Natural killer cell (primary cell): ENCODE data around the gene STXBP6. TPM values are rescaled to one million over a fixed set of nuclear protein-coding genes. Genes with fewer than 3 reads are reported as not detected.

Experiments used
- ATAC-seq, 3 donors: fragments of 150-1000 bp in 2 of 3; fragments of 200-7000 bp in 1 of 3; cut with Tn5 transposase; 1 replicate in 1 of 3; 2 replicates in 2 of 3; pipeline ENCODE4 v1.10.0; 2021; ENCODE audit warnings: mild to moderate bottlenecking in 2 of 3, moderate library complexity in 2 of 3
- DNase-seq, 2 donors: peaks; one replicate each; pipeline versions ENCODE4 v3.0.0 to v3.0.0-alpha.2; 2013 to 2021; ENCODE audit warnings: mixed read lengths in 1 of 2
- H3K27ac ChIP-seq: one replicate; pipeline ENCODE4 v1.5.1; 2013; ENCODE audit warnings: mild to moderate bottlenecking, low read length
- H3K27me3 ChIP-seq: one replicate; pipeline ENCODE4 v1.6.1; 2013; ENCODE audit warnings: low read length; ENCODE audit not compliant: control insufficient read depth, insufficient read depth
- H3K36me3 ChIP-seq: one replicate; pipeline ENCODE4 v1.6.1; 2013; ENCODE audit warnings: low read length; ENCODE audit not compliant: control insufficient read depth, insufficient read depth
- H3K4me1 ChIP-seq: one replicate; pipeline ENCODE4 v1.6.1; 2013; ENCODE audit warnings: low read length; ENCODE audit not compliant: control insufficient read depth, insufficient read depth
- H3K4me3 ChIP-seq: one replicate; pipeline ENCODE4 v1.5.1; 2013; ENCODE audit warnings: low read length
- H3K9me3 ChIP-seq: one replicate; pipeline ENCODE4 v1.6.1; 2013; ENCODE audit warnings: low read length; ENCODE audit not compliant: control insufficient read depth, insufficient read depth
- H3K27ac Mint-ChIP-seq, 2 donors: one replicate each; pipeline ENCODE4 v1.8.0; 2022; ENCODE audit warnings: mild to moderate bottlenecking in 2 of 2, mixed read lengths in 2 of 2, moderate library complexity in 1 of 2
- H3K27me3 Mint-ChIP-seq, 2 donors: one replicate each; pipeline ENCODE4 v1.8.0; 2022; ENCODE audit warnings: low read depth in 2 of 2, mixed read lengths in 2 of 2
- H3K36me3 Mint-ChIP-seq: one replicate; pipeline ENCODE4 v1.8.0; 2022; ENCODE audit warnings: mixed read lengths
- H3K4me1 Mint-ChIP-seq, 2 donors: one replicate each; pipeline ENCODE4 v1.8.0; 2022; ENCODE audit warnings: mixed read lengths in 2 of 2
- H3K4me3 Mint-ChIP-seq: one replicate; pipeline ENCODE4 v1.8.0; 2022; ENCODE audit warnings: mild to moderate bottlenecking, moderate library complexity, mixed read lengths
- H3K9me3 Mint-ChIP-seq, 2 donors: one replicate each; pipeline ENCODE4 v1.8.0; 2022; ENCODE audit warnings: mixed read lengths in 2 of 2
- CTCF ChIP-seq: fragments of 200-600 bp; IDR thresholded peaks from one replicate; pipeline ENCODE4 v1.8.0; 2022; ENCODE audit warnings: antibody characterized with exemption
- WGBS: methylation state at CpG from one replicate; pipeline ENCODE4 v1.1.7; 2013; ENCODE audit warnings: missing lambda C conversion rate; ENCODE audit not compliant: insufficient coverage; 5-methylcytosine and 5-hydroxymethylcytosine counted together
- intact Hi-C: fragments of 100-400 bp; cut with micrococcal nuclease; formaldehyde crosslinking; loops from one replicate; pipeline ENCODE4 v1.14.2; 2022
- total RNA-seq, 4 donors: library from RNA; stranded (reverse); fragments of 120-200 nt in 1 of 4; gene quantifications; one replicate each; pipeline versions ENCODE4 v1.2.3 to v1.2.4, GENCODE V29; 2013 to 2022

Gene STXBP6
- under 1 TPM in 1 of 3 donors, not detected in 2; 0.20 TPM for total RNA-seq
- total RNA-seq (2013), result 0.27 TPM

- Histone ChIP-seq H3K27ac (no peak within 1 kb of the TSS), H3K36me3 (no peaks in the 10 kb centered on the region), H3K27me3 (peaks cover 54% of the 10 kb centered on the region), H3K9me3 (no peaks in the 10 kb centered on the region), H3K4me3 (no peak within 1 kb of the TSS), H3K4me1 (peaks cover 8% of the 10 kb centered on the region)
- TF ChIP-seq CTCF, result no peak
- Mint-ChIP-seq H3K27me3 (peaks cover 41 to 80% of the 10 kb centered on the region in 2 donors), H3K36me3 (no peaks in the 10 kb centered on the region), H3K9me3 (no peaks in the 10 kb centered on the region), H3K27ac (no peak within 1 kb of the TSS), H3K4me3 (peak within 1 kb of the TSS; percentile 83), H3K4me1 (peaks cover 7 to 12% of the 10 kb centered on the region in 2 donors)
- WGBS, result 2% methylated on average over 82 of the region's 82 CpGs
- intact Hi-C loops, result no loop called here
- peak in 2 of 3 donors; percentile 36 to 69 for ATAC-seq
- no peak for DNase-seq
Observed at GRCh38 chr14:25049568-25050268, at the start of gene STXBP6. Gene STXBP6, minus strand, starts transcription at chr14:25050147. Its CDS starts 75,329 bp downstream, at chr14:24974818.

GRCh38 chr14:25097120-25097519 lies 47.2 kb upstream of the STXBP6 start:
- Histone ChIP-seq H3K27ac (no peak overlapping the region), H3K4me3 (no peak overlapping the region), H3K27me3 (no peaks in the 10 kb centered on the region), H3K9me3 (no peaks in the 10 kb centered on the region), H3K4me1 (no peaks in the 10 kb centered on the region), H3K36me3 (no peaks in the 10 kb centered on the region)
- WGBS, result 90% methylated on average over 2 of the region's 2 CpGs
- intact Hi-C loops, result no loop called here
- TF ChIP-seq CTCF, result no peak
- Mint-ChIP-seq H3K27me3 (peaks cover 26 to 55% of the 10 kb centered on the region in 2 donors), H3K9me3 (no peaks in the 10 kb centered on the region), H3K4me3 (no peak overlapping the region), H3K4me1 (peaks cover 0 to 5% of the 10 kb centered on the region in 2 donors), H3K36me3 (no peaks in the 10 kb centered on the region), H3K27ac (no peak overlapping the region)
- ATAC-seq, result no peak
- no peak for DNase-seq

- no peak overlapping the region for H3K27ac Mint-ChIP-seq
- WGBS, result 23% methylated on average over 5 of the region's 5 CpGs
- no peak for TF ChIP-seq CTCF
Observed at GRCh38 chr14:25095736-25096437, 45.9 kb upstream of the STXBP6 start.

More at GRCh38 chr14:25095736-25096437, 45.9 kb upstream of the STXBP6 start:
- no peak overlapping the region for H3K4me3 ChIP-seq
- H3K36me3 Mint-ChIP-seq, result no peaks in the 10 kb centered on the region
- ATAC-seq (no peak), DNase-seq (no peak)
- intact Hi-C loops, result no loop called here
- H3K9me3 ChIP-seq, result no peaks in the 10 kb centered on the region
- H3K27me3 ChIP-seq, result no peaks in the 10 kb centered on the region
- H3K4me1 ChIP-seq, result no peaks in the 10 kb centered on the region
- H3K27me3 Mint-ChIP-seq, result peaks cover 35 to 65% of the 10 kb centered on the region in 2 donors
- H3K27ac ChIP-seq, result no peak overlapping the region
- peaks cover 0 to 5% of the 10 kb centered on the region in 2 donors for H3K4me1 Mint-ChIP-seq
- no peaks in the 10 kb centered on the region for H3K36me3 ChIP-seq
- H3K4me3 Mint-ChIP-seq, result no peak overlapping the region
- H3K9me3 Mint-ChIP-seq, result no peaks in the 10 kb centered on the region
